Brain microvascular endothelial cell (primary cell): Measurements from ENCODE around the gene MSLN.

Source experiments
- DNase-seq: peaks from one replicate; pipeline ENCODE4 v3.0.0-alpha.2; 2020
- H3K27ac ChIP-seq: fragments of 250-450 bp; sonication (Bioruptor Pico); 2 replicates; pipeline ENCODE4 v1.5.1; 2020; ENCODE audit warnings: mild to moderate bottlenecking, moderate library complexity
- H3K27me3 ChIP-seq: fragments of 250-450 bp; sonication (Bioruptor Pico); replicated peaks from 2 replicates; pipeline ENCODE4 v1.5.1; 2020; ENCODE audit warnings: mild to moderate bottlenecking
- H3K36me3 ChIP-seq: fragments of 250-450 bp; sonication (Bioruptor Pico); replicated peaks from 2 replicates; pipeline ENCODE4 v1.5.1; 2020; ENCODE audit warnings: mild to moderate bottlenecking
- H3K4me3 ChIP-seq: 2 replicates; pipeline ENCODE4 v1.5.1; 2011; ENCODE audit warnings: low read depth, mild to moderate bottlenecking, control low read depth, low read length, moderate library complexity
- CTCF ChIP-seq: IDR thresholded peaks from 2 replicates; pipeline ENCODE4 v1.5.1; 2011; ENCODE audit warnings: low read depth, mild to moderate bottlenecking, moderate library complexity, low read length, control low read depth, inconsistent platforms; ENCODE audit errors: missing control alignments
- in situ Hi-C: cut with HindIII; loops from 2 replicates; pipeline ENCODE4 v1.10.0; 2017; ENCODE audit warnings: low sequenced_read_pairs, low pct_ligation_motif_present

The MSLN gene

GRCh38 chr16:767743-768235, 7.3 kb downstream of the MSLN start:
- H3K27me3 ChIP-seq = no peaks in the 10 kb centered on the region
- in situ Hi-C loops = no loop called here

GRCh38 chr16:768428-768827, 7.9 kb downstream of the MSLN start:
- in situ Hi-C loops = no loop called here
- no peaks in the 10 kb centered on the region for H3K27me3 ChIP-seq
- no peak overlapping the region for H3K27ac ChIP-seq
- H3K36me3 ChIP-seq = no peaks in the 10 kb centered on the region
- DNase-seq = no peak
- no peak for TF ChIP-seq CTCF
- H3K4me3 ChIP-seq = no peak overlapping the region

More at GRCh38 chr16:767743-768235, 7.3 kb downstream of the MSLN start:
- Histone ChIP-seq H3K4me3 (no peak overlapping the region), H3K36me3 (no peaks in the 10 kb centered on the region), H3K27ac (no peak overlapping the region)
- no peak for DNase-seq
- TF ChIP-seq CTCF = no peak

GRCh38 chr16:769184-769784, 8.8 kb downstream of the MSLN start:
- Histone ChIP-seq H3K36me3 (no peaks in the 10 kb centered on the region), H3K27me3 (no peaks in the 10 kb centered on the region), H3K4me3 (no peak overlapping the region), H3K27ac (no peak overlapping the region)
- in situ Hi-C loops = no loop called here
- TF ChIP-seq CTCF = no peak
- DNase-seq = no peak

- no peaks in the 10 kb centered on the region for H3K27me3 ChIP-seq
- in situ Hi-C loops = no loop called here
- H3K27ac ChIP-seq = no peak overlapping the region
- no peak for DNase-seq
- H3K36me3 ChIP-seq = no peaks in the 10 kb centered on the region
- no peak overlapping the region for H3K4me3 ChIP-seq
- TF ChIP-seq CTCF = no peak
Observed at GRCh38 chr16:769934-770333, 9.4 kb downstream of the MSLN start.

- in situ Hi-C loops = no loop called here
- Histone ChIP-seq H3K27me3 (no peaks in the 10 kb centered on the region), H3K27ac (no peak overlapping the region), H3K4me3 (no peak overlapping the region), H3K36me3 (no peaks in the 10 kb centered on the region)
- no peak for DNase-seq
- TF ChIP-seq CTCF = no peak
Observed at GRCh38 chr16:770411-770810, 9.9 kb downstream of the MSLN start.

GRCh38 chr16:772959-773358, 12.4 kb downstream of the MSLN start:
- no peak for TF ChIP-seq CTCF
- DNase-seq = no peak

More at GRCh38 chr16:772959-773358, 12.4 kb downstream of the MSLN start:
- no peak overlapping the region for H3K27ac ChIP-seq
- H3K36me3 ChIP-seq = no peaks in the 10 kb centered on the region
- no peak overlapping the region for H3K4me3 ChIP-seq
- in situ Hi-C loops = no loop called here
- no peaks in the 10 kb centered on the region for H3K27me3 ChIP-seq
